HG02588 (cell line): Measurements from ENCODE around the gene PLA2R1.
A peak's percentile ranks its signal among the peaks of the same experiment; 100 is the strongest.

Experiments
- ATAC-seq: cut with Tn5 transposase; IDR thresholded peaks from one replicate; pipeline ENCODE4 v1.9.1; 2021; ENCODE audit warnings: mild to moderate bottlenecking, moderate library complexity; ENCODE audit not compliant: unreplicated experiment

The PLA2R1 gene

DNA sequence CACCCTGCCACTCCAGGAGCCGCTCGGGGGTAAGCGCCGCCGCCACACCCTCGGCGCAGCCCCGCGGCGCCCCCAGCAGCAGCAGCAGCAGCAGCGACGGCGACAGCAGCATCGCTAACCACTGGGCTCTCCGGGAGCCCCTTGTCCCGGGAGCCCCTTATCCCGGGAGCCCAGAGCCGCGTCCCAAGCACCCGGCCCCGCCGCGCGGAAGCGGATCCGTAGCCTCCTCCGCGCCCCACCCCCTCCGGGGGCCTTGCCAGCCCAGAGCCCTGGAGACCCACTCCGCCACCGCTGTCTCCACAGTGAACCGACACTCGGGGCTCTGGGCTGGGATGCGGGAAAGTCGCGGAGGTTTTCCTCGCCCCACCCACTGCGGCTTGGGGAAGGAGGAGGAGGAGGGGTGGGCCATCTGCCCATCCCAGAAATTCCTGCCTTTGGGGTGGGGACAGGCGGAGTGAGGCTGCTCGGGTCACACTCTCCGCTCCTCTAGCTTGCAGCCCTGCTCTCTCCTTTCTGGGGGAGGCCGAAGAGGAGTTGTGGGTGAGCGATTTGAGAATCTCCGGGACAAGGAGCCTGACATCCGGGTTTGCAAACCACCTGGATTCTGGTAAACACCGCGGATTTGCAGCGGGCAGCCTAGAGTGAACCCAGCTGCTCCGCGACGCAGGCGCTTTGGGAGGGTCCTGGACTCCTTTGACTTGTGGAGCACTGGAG lies at the start of gene PLA2R1:
Gene PLA2R1, minus strand, starts transcription at position 324 of the 714 bp plus-strand sequence. Its CDS starts 212 bp downstream, at position 112.
- no peak for ATAC-seq

DNA sequence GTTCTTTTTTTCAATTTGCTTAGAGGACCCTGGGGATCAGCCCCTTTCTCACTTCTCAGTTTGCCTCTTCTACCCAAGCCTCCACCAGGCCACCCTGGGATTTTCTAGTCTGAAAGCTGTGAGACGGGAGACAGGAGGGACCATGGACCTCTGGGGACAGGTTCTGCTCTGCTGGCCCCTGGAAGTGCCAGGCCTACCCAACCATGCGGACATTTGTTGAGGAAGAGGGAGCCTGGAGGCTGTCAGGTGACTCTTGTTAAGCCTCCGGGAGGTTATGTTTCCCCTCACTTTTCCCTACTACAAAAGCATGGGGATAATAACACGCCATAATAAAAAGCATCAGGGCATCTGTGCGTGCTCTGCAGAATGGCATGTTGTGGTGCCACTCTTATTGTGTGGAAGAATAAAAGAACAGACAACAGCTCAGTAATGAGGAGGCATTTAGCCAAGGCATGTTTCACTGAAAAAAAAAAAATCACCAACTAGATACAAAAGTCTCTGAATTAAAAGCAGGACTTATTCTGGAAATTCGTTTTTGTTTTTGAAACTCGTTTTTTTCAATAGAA lies 48.3 kb upstream of the PLA2R1 start:
- no peak for ATAC-seq

DNA sequence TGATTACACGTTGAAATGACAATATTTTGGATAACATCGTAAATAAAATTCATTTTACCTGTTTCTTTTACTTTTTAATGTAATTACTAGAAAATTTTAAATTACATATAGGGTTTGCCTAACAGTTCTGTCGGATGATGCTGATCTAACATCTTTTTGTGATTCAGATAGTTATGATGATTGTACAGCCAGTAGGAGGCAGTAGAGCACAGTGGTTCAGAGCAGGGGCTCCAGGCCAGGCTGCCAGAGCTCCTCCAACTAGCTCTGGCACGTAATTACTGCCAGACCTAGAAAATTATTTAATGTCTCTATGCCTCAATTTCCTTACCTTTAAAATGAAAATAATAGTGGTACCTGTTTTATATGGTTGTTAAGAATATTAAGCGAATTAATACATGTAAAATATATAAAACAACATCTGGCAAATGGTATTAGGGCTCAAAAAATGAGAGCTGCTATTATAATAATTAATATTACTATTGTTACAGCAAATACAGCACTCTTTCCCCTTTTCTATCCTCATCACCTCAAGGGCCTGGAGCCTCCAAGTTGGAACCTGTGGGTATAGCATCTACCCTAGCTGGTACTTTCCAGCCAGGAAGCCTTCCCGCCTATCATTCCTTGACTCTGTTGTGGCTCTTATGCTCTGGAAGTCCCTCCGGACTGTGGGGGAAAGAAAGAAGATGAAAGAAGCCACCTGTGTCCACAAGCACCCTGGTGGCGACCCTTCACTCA lies 47.7 kb upstream of the PLA2R1 start:
- ATAC-seq = peak; percentile 80

DNA sequence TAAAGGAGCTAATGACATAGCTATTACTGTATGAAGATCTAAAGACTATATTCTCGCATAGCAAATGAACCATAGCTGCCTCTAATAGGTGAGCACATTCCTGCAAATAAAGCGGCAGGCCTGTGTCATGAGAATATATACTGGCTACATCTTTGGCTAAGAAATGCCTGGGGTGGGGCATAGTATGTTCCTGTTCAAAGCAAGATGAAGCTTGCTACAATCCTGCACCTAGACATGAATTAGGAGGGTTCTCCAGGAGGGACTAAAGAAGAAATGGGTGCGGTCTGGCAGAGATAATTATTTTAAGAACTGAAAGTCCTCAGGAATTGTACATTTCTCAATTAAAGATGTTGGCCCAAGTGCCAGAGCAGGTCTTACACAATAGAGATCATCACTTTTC lies 46.8 kb upstream of the PLA2R1 start:
- ATAC-seq = no peak

GRCh38 chr2:160108646-160109045 lies 46.2 kb upstream of the PLA2R1 start:
- no peak for ATAC-seq

GRCh38 chr2:160105366-160105765 lies 43.0 kb upstream of the PLA2R1 start:
- ATAC-seq = no peak

GRCh38 chr2:160104115-160104514 lies 41.7 kb upstream of the PLA2R1 start:
- ATAC-seq = no peak

GRCh38 chr2:160097326-160097725 lies 34.9 kb upstream of the PLA2R1 start:
- no peak for ATAC-seq

- ATAC-seq = peak; percentile 77
Measured at GRCh38 chr2:160096409-160096808, 34.0 kb upstream of the PLA2R1 start.

DNA sequence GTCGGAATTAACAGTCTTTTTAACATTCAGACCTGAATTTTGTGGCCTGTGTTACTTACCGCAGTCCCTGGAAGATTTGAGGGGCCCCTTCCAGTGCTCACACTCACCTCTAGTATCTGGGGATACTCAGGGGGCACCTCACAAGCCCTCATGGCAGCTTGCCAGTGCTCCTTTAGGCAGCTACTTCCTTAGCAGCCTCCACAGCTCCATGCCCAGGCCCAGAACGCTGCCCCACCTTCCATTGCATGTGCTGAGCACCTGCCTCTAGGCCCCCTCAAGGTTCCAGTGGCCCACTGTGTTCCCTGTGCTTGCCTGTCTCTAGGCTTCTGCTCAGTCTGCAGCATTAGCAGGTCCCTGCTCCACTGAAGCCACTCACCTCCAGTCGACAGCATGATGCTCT lies 30.0 kb upstream of the PLA2R1 start:
- no peak for ATAC-seq

DNA sequence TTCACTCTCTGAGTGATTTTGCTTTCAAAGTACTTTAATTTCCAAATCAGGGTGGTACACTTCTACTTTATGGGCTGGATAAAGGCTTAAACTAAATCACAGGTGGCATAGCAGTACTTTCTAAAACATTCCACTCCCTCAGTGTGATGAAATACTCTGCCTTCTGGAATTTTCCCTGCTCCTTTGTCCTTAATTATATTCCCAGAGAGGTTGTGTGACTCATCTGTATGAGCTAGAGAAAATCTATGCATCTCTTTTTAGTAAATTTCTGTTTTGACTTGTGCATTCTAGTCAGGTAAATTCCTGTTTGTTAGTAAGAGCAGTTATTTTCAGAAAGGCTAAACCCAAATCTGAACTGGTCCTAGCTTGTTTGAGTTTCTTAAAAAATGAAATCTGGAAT lies 29.0 kb upstream of the PLA2R1 start:
- no peak for ATAC-seq

DNA sequence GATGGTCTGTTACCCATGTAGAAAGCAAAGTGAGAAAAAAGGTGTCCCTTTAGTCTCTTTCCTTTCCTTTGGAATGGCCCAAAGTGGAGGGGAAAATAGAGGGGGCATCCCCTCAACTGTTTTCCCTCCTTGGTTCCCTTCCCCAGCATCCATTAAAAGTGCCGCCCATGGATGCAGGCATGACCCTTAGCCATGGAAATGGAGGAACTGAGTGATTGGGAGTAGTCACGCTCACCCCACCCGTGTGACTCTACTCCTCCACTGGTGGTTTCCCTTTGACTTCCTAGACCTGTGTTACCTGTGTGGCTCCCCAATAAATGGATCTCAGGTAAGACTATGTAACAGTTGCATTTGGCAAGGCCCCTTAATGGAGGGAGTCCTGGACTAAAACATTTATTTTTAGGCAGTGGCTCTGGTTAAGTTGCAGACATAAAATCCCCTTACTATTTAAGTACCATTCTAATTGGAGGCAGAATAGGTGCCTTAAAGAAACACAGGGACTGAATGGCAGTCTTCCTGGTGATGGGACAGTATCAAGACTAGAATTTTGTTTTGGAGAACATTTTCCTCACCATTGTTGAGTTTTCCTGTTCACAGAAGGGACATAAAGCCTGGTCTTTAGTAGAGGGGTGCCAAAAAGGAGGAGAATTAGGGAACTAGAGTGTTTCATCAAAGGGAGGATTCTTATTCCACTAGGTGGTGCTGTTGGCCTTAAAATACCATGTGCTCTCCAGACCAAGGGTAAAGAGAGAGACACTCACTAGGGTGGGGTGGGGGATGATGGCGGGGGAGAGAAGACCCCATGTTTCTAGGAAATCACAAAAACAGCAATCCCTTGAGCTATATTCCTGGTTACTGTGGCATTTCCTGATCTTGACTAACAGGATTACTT lies 25.7 kb upstream of the PLA2R1 start:
- ATAC-seq = no peak

DNA sequence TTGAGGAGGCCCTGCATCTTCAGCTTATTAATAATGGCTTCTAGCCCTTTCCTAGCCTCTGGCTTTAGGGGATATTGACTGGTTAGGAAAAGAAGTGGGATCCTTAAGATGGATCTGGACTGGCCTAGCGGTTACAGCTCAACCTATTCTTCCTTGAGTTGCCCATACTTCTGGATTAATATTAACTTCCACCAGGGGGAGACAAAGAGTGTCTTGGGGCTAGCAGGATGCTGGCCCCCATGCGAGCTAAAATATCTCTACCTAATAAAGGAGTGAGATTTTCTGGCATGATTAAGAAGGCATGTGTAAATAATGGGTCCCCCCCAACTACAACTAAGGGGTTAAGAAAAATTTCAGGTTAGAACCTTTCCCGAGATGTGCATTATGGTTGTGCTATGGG lies 23.2 kb upstream of the PLA2R1 start:
- no peak for ATAC-seq

- ATAC-seq = no peak
Measured at GRCh38 chr2:160077912-160078810, 15.7 kb upstream of the PLA2R1 start.

DNA sequence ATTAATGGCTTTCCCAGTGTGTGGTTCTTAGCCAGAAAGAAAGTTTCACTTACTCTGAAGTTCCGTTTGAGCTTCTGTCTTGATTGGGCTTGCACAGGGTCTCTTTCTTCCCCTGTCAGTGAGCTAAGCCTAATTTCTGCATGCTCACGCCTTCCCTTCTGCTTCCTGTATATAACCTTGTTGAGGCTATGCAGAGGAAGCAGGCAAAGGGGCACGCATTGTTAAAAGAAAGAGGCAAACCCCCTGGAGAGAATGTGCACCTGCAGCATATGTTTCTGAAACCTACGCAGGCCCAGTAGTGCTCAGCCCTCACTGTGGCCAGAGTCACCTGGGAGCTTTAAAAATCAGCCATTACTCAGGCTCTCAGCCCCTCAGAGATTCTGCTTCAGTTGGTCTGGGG lies 14.5 kb upstream of the PLA2R1 start:
- ATAC-seq = no peak

GRCh38 chr2:160076241-160076640 lies 13.8 kb upstream of the PLA2R1 start:
- no peak for ATAC-seq

DNA sequence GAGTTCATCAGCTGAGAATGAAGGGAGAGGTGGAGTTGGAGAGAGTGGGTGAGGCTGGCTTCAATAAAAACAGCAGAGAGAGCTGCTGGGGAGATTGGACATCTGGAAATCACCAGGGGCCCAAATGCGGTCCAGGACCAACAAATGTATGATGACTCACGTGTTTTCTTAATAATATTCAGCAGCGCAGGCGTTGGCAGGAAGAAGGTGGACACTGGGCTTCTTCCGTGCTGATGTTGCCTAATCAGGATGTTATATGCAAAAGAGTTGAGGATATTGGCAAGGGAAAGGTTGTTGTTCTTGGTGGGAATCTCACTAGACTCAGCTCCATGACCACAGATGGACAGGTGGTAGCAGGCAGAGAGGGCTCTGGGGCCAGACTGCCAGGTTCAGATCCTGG lies 12.8 kb upstream of the PLA2R1 start:
- no peak for ATAC-seq

GRCh38 chr2:160073284-160073888 lies 11.0 kb upstream of the PLA2R1 start:
- no peak for ATAC-seq

- ATAC-seq = no peak
Measured at GRCh38 chr2:160068906-160069305, 6.5 kb upstream of the PLA2R1 start.

DNA sequence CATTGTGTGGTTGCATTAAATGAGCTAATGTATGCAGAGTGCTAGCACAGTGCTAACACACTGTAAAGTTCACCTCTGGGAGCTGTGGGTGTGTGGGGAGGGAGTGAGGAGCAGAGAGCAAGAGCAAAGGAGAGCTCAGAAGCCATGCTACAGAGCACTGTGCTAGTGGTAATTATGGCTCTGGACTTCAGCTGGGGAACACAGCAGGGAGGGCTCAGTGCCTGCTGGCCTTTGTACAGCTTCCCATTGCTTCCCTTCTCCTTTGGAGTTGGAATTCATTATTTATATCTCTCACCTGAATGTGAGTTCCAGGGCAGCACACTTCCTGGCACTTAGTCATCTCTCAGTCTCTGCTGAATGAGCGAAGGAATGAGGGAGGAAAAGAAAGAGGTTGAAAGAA lies 2.5 kb upstream of the PLA2R1 start:
- no peak for ATAC-seq
